Measurements from ENCODE around the gene CCZ1B.
"Not testable (repeated sequence)": the region's sequence is repeated elsewhere in the genome, so short reads cannot be mapped to it uniquely, and the experiment has no call there.

DNA sequence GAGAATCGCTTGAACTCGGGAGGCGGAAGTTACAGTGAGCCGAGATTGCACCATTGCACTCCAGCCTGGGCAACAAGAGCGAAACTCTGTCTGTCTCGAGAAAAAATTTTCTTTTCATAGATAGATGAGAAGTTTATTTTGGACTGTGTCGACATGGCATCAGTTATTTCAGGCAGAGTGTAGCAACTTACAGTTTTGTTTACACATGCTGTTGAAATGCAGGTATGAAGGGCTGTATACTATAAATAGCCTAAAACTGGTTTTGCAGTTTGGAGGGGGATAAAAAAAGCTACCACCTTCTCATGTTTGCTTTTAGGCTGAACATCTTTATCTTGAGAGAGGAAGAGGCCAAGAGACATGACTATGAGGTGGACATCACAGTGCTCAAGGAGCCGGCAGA lies 28.0 kb downstream of the CCZ1B start:
- not testable (repeated sequence) for TF ChIP-seq CTCF (IDR thresholded peaks at IDR 0.05; ENCODE audit: control extremely low read depth in 1 of 3, insufficient read depth in 1 of 3, low read depth in 1 of 3, low read length in 3 of 3); POLR2A (IDR thresholded peaks at IDR 0.05; ENCODE audit: control extremely low read depth in 1 of 2, low read depth in 2 of 2, low read length in 2 of 2); GABPA (IDR thresholded peaks at IDR 0.05; ENCODE audit: borderline replicate concordance, insufficient read depth, low read length); CHD2 (IDR thresholded peaks at IDR 0.05; ENCODE audit: low read length)
- TF ChIP-seq, protein P1, sequence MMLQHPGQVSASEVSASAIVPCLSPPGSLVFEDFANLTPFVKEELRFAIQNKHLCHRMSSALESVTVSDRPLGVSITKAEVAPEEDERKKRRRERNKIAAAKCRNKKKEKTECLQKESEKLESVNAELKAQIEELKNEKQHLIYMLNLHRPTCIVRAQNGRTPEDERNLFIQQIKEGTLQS (IDR thresholded peaks at IDR 0.05; ENCODE audit: insufficient read depth, low read depth, low read length): not testable (repeated sequence)

All from H1 (cell line).